ENCODE data around the gene SORCS1.

The SORCS1 gene

DNA sequence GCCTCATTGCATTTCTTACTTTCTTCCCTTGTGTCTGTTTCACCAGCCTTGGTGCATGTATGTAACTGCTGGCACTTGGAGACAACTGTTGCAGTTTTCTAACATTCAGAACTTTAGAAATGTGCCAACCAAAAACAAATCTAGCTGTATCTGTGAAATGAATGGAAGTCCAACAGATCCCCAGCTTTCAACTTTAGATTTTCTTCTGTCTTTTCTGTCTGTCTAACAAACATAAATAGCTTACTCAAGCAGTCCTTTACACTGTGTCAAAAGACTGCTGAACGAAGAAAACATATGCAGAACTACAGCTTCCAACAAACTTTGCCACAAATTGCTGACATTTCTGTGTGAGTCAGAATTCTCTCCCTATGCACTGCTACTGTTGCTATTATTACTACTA is 30.9 kb downstream of the SORCS1 start:
- Histone ChIP-seq H3K18ac (ENCODE audit: low read length) (no peak overlapping the region), H3K4me2 (ENCODE audit: low read length) (no peak overlapping the region), H3K4me3 (ENCODE audit: low read length) (no peak overlapping the region), H2BK5ac (ENCODE audit: low read length) (no peak overlapping the region), H3K27me3 (ENCODE audit: insufficient read depth, low read length, poor library complexity) (no peaks in the 10 kb centered on the region), H3K27ac (ENCODE audit: low read depth, low read length) (no peak overlapping the region), H4K5ac (ENCODE audit: low read length) (no peak overlapping the region), H3K56ac (ENCODE audit: low read length) (no peak overlapping the region), H3K4me1 (ENCODE audit: control insufficient read depth, low read depth, low read length) (no peaks in the 10 kb centered on the region), H3K36me3 (ENCODE audit: control insufficient read depth, insufficient read depth, low read length) (no peaks in the 10 kb centered on the region), H2BK15ac (replicated peaks; ENCODE audit: low read depth) (no peak overlapping the region), H3K9ac (ENCODE audit: low read length) (no peak overlapping the region), H2AK5ac (ENCODE audit: low read length) (no peak overlapping the region), H4K8ac (ENCODE audit: low read depth, low read length) (no peak overlapping the region), H3K79me2 (ENCODE audit: control insufficient read depth, insufficient read depth, low read length) (no peaks in the 10 kb centered on the region), H3K4ac (ENCODE audit: low read depth, low read length) (no peak overlapping the region), H3K23ac (ENCODE audit: low read length) (no peak overlapping the region), H2BK120ac (ENCODE audit: low read depth, low read length) (no peak overlapping the region), H3K79me1 (ENCODE audit: low read length) (no peaks in the 10 kb centered on the region)
- WGBS (ENCODE audit: extremely low coverage, insufficient coverage, low lambda C conversion rate) = no CpG with 5 or more reads among the region's 1 CpG
- no peak for DNase-seq

GRCh38 chr10:107129000-107129399 is 35.5 kb downstream of the SORCS1 start:
- Histone ChIP-seq H4K5ac (ENCODE audit: low read length) (no peak overlapping the region), H3K18ac (ENCODE audit: low read length) (no peak overlapping the region), H3K4me2 (ENCODE audit: low read length) (no peak overlapping the region), H3K27me3 (ENCODE audit: insufficient read depth, low read length, poor library complexity) (no peaks in the 10 kb centered on the region), H3K4me1 (ENCODE audit: control insufficient read depth, low read depth, low read length) (no peaks in the 10 kb centered on the region), H3K79me1 (ENCODE audit: low read length) (no peaks in the 10 kb centered on the region), H2BK15ac (replicated peaks; ENCODE audit: low read depth) (no peak overlapping the region), H2BK120ac (ENCODE audit: low read depth, low read length) (no peak overlapping the region), H3K23ac (ENCODE audit: low read length) (no peak overlapping the region), H3K9ac (ENCODE audit: low read length) (no peak overlapping the region), H4K8ac (ENCODE audit: low read depth, low read length) (no peak overlapping the region), H2BK5ac (ENCODE audit: low read length) (no peak overlapping the region), H3K56ac (ENCODE audit: low read length) (no peak overlapping the region), H3K4ac (ENCODE audit: low read depth, low read length) (no peak overlapping the region), H3K36me3 (ENCODE audit: control insufficient read depth, insufficient read depth, low read length) (no peaks in the 10 kb centered on the region), H2AK5ac (ENCODE audit: low read length) (no peak overlapping the region), H3K4me3 (ENCODE audit: low read length) (no peak overlapping the region), H3K27ac (ENCODE audit: low read depth, low read length) (no peak overlapping the region), H3K79me2 (ENCODE audit: control insufficient read depth, insufficient read depth, low read length) (no peaks in the 10 kb centered on the region)
- DNase-seq = no peak
- WGBS (ENCODE audit: extremely low coverage, insufficient coverage, low lambda C conversion rate) = no CpG with 5 or more reads among the region's 6 CpGs

DNA sequence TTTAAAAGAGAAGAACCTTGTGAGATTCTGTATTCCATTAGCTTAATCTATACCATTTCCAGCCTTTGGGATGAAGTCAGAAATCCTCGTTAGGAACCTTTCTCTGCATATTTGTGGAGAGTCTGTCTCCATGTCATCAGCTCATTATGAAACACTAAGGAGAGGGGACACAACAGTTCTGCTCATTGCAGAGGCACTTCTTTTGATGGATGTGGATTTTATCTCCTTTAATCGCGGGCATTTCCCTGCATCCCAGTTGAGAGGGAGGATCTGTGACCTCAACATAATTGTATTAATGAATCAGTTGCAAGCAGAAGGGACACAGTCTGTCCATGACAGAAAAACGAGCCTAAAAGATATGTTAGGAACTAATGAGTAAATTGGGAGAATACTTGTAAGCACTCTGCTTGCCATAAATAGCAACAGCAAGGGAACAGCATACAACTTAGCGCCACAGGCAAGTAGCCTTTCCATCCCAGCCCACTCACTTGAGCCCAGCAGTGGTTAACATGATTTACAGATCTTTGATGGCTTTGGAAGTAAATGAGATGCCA is 37.9 kb downstream of the SORCS1 start:
- no peaks in the 10 kb centered on the region for H3K79me2 ChIP-seq (ENCODE audit: control insufficient read depth, insufficient read depth, low read length)
- no peak overlapping the region for H3K56ac ChIP-seq (ENCODE audit: low read length)
- no peak overlapping the region for H3K27ac ChIP-seq (ENCODE audit: low read depth, low read length)
- no peak overlapping the region for H3K18ac ChIP-seq (ENCODE audit: low read length)
- H2BK120ac ChIP-seq (ENCODE audit: low read depth, low read length) = no peak overlapping the region
- no peak overlapping the region for H2BK5ac ChIP-seq (ENCODE audit: low read length)
- H4K8ac ChIP-seq (ENCODE audit: low read depth, low read length) = no peak overlapping the region
- H3K4me3 ChIP-seq (ENCODE audit: low read length) = no peak overlapping the region
- no peaks in the 10 kb centered on the region for H3K27me3 ChIP-seq (ENCODE audit: insufficient read depth, low read length, poor library complexity)
- H3K4ac ChIP-seq (ENCODE audit: low read depth, low read length) = no peak overlapping the region
- H3K9ac ChIP-seq (ENCODE audit: low read length) = no peak overlapping the region
- no peak overlapping the region for H2BK15ac ChIP-seq (replicated peaks; ENCODE audit: low read depth)
- H3K36me3 ChIP-seq (ENCODE audit: control insufficient read depth, insufficient read depth, low read length) = no peaks in the 10 kb centered on the region
- H4K5ac ChIP-seq (ENCODE audit: low read length) = no peak overlapping the region
- H3K4me2 ChIP-seq (ENCODE audit: low read length) = no peak overlapping the region
- DNase-seq = no peak
- H3K79me1 ChIP-seq (ENCODE audit: low read length) = no peaks in the 10 kb centered on the region
- H3K4me1 ChIP-seq (ENCODE audit: control insufficient read depth, low read depth, low read length) = no peaks in the 10 kb centered on the region
- no peak overlapping the region for H3K23ac ChIP-seq (ENCODE audit: low read length)
- no peak overlapping the region for H2AK5ac ChIP-seq (ENCODE audit: low read length)
- WGBS (ENCODE audit: extremely low coverage, insufficient coverage, low lambda C conversion rate) = no CpG with 5 or more reads among the region's 5 CpGs

DNA sequence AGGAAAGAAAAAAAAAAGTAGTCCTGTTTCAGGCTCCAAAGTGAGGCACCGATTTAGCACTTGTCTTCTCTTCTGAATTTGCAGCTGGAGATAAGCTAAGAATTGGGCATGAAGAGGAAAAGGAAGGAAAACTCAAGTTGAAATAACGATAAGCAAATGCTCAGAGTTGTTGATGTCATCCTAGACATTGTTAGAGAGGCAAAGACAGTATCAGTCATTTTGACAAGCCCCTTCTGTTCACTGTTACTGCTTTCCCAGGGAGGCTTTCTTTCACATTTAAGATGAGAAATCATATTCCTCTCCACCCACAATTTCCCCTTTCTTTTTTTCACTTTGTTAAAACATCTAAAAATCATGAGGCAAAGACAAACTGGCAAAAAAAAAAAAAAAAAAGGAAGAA is 41.8 kb downstream of the SORCS1 start:
- no peaks in the 10 kb centered on the region for H3K79me2 ChIP-seq (ENCODE audit: control insufficient read depth, insufficient read depth, low read length)
- no peak overlapping the region for H3K9ac ChIP-seq (ENCODE audit: low read length)
- no peak overlapping the region for H2BK5ac ChIP-seq (ENCODE audit: low read length)
- H3K4me3 ChIP-seq (ENCODE audit: low read length) = no peak overlapping the region
- WGBS (ENCODE audit: extremely low coverage, insufficient coverage, low lambda C conversion rate) = no CpG with 5 or more reads among the region's 2 CpGs
- H4K5ac ChIP-seq (ENCODE audit: low read length) = no peak overlapping the region
- no peak overlapping the region for H3K23ac ChIP-seq (ENCODE audit: low read length)
- no peak overlapping the region for H2AK5ac ChIP-seq (ENCODE audit: low read length)
- no peak overlapping the region for H2BK120ac ChIP-seq (ENCODE audit: low read depth, low read length)
- no peak overlapping the region for H3K18ac ChIP-seq (ENCODE audit: low read length)
- H3K79me1 ChIP-seq (ENCODE audit: low read length) = no peaks in the 10 kb centered on the region
- DNase-seq = no peak
- no peak overlapping the region for H4K8ac ChIP-seq (ENCODE audit: low read depth, low read length)
- no peak overlapping the region for H3K27ac ChIP-seq (ENCODE audit: low read depth, low read length)
- H3K4me2 ChIP-seq (ENCODE audit: low read length) = no peak overlapping the region
- H3K36me3 ChIP-seq (ENCODE audit: control insufficient read depth, insufficient read depth, low read length) = no peaks in the 10 kb centered on the region
- H3K4me1 ChIP-seq (ENCODE audit: control insufficient read depth, low read depth, low read length) = no peaks in the 10 kb centered on the region
- H3K56ac ChIP-seq (ENCODE audit: low read length) = no peak overlapping the region
- H3K4ac ChIP-seq (ENCODE audit: low read depth, low read length) = no peak overlapping the region
- H2BK15ac ChIP-seq (replicated peaks; ENCODE audit: low read depth) = no peak overlapping the region
- H3K27me3 ChIP-seq (ENCODE audit: insufficient read depth, low read length, poor library complexity) = no peaks in the 10 kb centered on the region

DNA sequence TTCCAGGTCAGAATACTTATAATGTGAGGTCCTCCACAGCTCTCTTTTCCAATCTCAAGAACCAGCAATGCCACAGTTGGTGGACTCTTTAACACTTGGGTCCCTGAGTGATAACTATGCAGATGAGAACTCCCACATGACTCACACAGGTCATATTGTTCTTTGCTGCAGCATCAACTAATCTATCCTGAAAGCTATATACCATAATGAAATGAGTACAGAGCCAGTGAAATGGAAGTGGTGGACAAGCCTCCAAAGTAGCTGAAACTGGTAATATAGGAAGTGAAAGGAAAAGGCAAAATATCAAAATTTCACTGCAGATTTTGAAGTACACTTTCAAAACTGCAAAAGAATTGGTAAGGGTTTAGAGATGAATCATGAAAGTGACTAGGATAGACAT is 45.6 kb downstream of the SORCS1 start:
- H3K36me3 ChIP-seq (ENCODE audit: control insufficient read depth, insufficient read depth, low read length) = no peaks in the 10 kb centered on the region
- H3K79me1 ChIP-seq (ENCODE audit: low read length) = no peaks in the 10 kb centered on the region
- no peaks in the 10 kb centered on the region for H3K79me2 ChIP-seq (ENCODE audit: control insufficient read depth, insufficient read depth, low read length)
- H3K4me3 ChIP-seq (ENCODE audit: low read length) = no peak overlapping the region
- no peak overlapping the region for H2BK15ac ChIP-seq (replicated peaks; ENCODE audit: low read depth)
- no peak overlapping the region for H3K27ac ChIP-seq (ENCODE audit: low read depth, low read length)
- no peaks in the 10 kb centered on the region for H3K27me3 ChIP-seq (ENCODE audit: insufficient read depth, low read length, poor library complexity)
- H2BK120ac ChIP-seq (ENCODE audit: low read depth, low read length) = no peak overlapping the region
- H2AK5ac ChIP-seq (ENCODE audit: low read length) = no peak overlapping the region
- H3K18ac ChIP-seq (ENCODE audit: low read length) = no peak overlapping the region
- no peak overlapping the region for H2BK5ac ChIP-seq (ENCODE audit: low read length)
- H3K4me2 ChIP-seq (ENCODE audit: low read length) = no peak overlapping the region
- no peak overlapping the region for H3K4ac ChIP-seq (ENCODE audit: low read depth, low read length)
- no peak overlapping the region for H4K8ac ChIP-seq (ENCODE audit: low read depth, low read length)
- no peak overlapping the region for H3K56ac ChIP-seq (ENCODE audit: low read length)
- H3K4me1 ChIP-seq (ENCODE audit: control insufficient read depth, low read depth, low read length) = no peaks in the 10 kb centered on the region
- H3K23ac ChIP-seq (ENCODE audit: low read length) = no peak overlapping the region
- no peak overlapping the region for H3K9ac ChIP-seq (ENCODE audit: low read length)
- no peak for DNase-seq
- H4K5ac ChIP-seq (ENCODE audit: low read length) = no peak overlapping the region

DNA sequence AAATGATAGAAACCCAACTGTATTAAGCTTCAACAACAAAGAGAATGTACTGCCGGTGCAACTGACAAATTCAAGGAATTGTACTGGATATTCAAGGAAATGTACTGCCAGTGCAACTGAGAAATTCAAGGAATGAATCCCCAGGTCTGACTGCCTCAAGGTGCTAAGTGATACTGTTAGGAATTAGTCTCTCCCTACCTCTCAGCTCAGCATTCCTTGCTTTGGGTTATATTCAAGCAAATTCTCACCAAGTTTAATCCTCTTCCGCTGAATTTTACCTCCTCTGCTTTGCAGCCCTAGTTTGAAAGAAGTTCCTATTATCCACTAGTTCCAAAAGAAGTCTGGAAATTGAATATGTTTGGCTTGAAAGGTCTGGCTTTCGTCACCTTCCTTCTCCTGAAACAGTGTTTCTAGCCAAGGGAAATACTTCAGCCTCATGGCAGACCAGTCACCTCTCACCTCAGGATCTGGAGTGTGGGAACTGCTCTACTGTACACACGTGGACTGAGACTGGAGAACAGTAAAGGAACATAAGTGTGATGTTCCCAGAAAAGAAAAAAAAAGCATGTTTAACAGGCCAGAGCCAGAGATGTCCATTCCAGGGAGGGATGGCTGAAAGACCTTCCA is 60.4 kb downstream of the SORCS1 start:
- Histone ChIP-seq H2BK15ac (replicated peaks; ENCODE audit: low read depth) (no peak overlapping the region), H3K4me3 (ENCODE audit: low read length) (no peak overlapping the region), H3K9ac (ENCODE audit: low read length) (no peak overlapping the region), H3K4me1 (ENCODE audit: control insufficient read depth, low read depth, low read length) (no peaks in the 10 kb centered on the region), H3K23ac (ENCODE audit: low read length) (no peak overlapping the region), H3K4ac (ENCODE audit: low read depth, low read length) (no peak overlapping the region), H3K56ac (ENCODE audit: low read length) (no peak overlapping the region), H2BK120ac (ENCODE audit: low read depth, low read length) (no peak overlapping the region), H3K79me2 (ENCODE audit: control insufficient read depth, insufficient read depth, low read length) (no peaks in the 10 kb centered on the region), H3K79me1 (ENCODE audit: low read length) (no peaks in the 10 kb centered on the region), H3K27ac (ENCODE audit: low read depth, low read length) (no peak overlapping the region), H2BK5ac (ENCODE audit: low read length) (no peak overlapping the region), H2AK5ac (ENCODE audit: low read length) (no peak overlapping the region), H3K36me3 (ENCODE audit: control insufficient read depth, insufficient read depth, low read length) (no peaks in the 10 kb centered on the region), H3K4me2 (ENCODE audit: low read length) (no peak overlapping the region), H4K8ac (ENCODE audit: low read depth, low read length) (no peak overlapping the region), H3K27me3 (ENCODE audit: insufficient read depth, low read length, poor library complexity) (no peaks in the 10 kb centered on the region), H3K18ac (ENCODE audit: low read length) (no peak overlapping the region), H4K5ac (ENCODE audit: low read length) (no peak overlapping the region)
- WGBS (ENCODE audit: extremely low coverage, insufficient coverage, low lambda C conversion rate) = no CpG with 5 or more reads among the region's 4 CpGs
- peak; percentile 57 for DNase-seq

Measured in mesendoderm (in vitro differentiated cells).